WTC11 (cell line): ENCODE results near the gene CDH11. TPM values are rescaled to one million over a fixed set of nuclear protein-coding genes. Genes with fewer than 3 reads are reported as not detected.

ENCODE experiments used
- ATAC-seq: fragments of 200-7000 bp; cut with Tn5 transposase; 2 replicates; pipeline ENCODE4 v1.10.0; 2021; ENCODE audit warnings: mild to moderate bottlenecking, moderate library complexity
- CTCF ChIA-PET: fragments of 300-600 bp; sonication (Branson Sonifier 250); formaldehyde crosslinking; loops from one replicate; lab custom pipeline; 2021; ENCODE audit warnings: antibody characterized with exemption; lab: Charles Lee
- POLR2A ChIA-PET: fragments of 350-600 bp; sonication (Branson Sonifier 250); formaldehyde crosslinking; loops from one replicate; lab custom pipeline; 2021; ENCODE audit warnings: antibody characterized with exemption; lab: Charles Lee
- DNase-seq: peaks from one replicate; pipeline ENCODE4 v3.0.0; 2021; ENCODE audit warnings: low spot score
- H3K27ac Mint-ChIP-seq: 2 replicates; pipeline ENCODE4 v1.8.0; 2021; ENCODE audit warnings: mixed read lengths
- H3K27me3 Mint-ChIP-seq: 2 replicates; pipeline ENCODE4 v1.8.0; 2021; ENCODE audit warnings: low read depth, mild to moderate bottlenecking, moderate library complexity, mixed read lengths
- H3K36me3 Mint-ChIP-seq: 2 replicates; pipeline ENCODE4 v1.8.0; 2021; ENCODE audit warnings: mixed read lengths
- H3K4me1 Mint-ChIP-seq: 2 replicates; pipeline ENCODE4 v1.8.0; 2022; ENCODE audit warnings: mixed read lengths
- H3K4me3 Mint-ChIP-seq: 2 replicates; pipeline ENCODE4 v1.8.0; 2021; ENCODE audit warnings: mild to moderate bottlenecking, moderate library complexity, mixed read lengths
- H3K9me3 Mint-ChIP-seq: 2 replicates; pipeline ENCODE4 v1.8.0; 2021; ENCODE audit warnings: mixed read lengths
- GTF2I ChIP-seq: fragments of 250-450 bp; sonication (Bioruptor Pico); conservative IDR thresholded peaks from 2 replicates; pipeline ENCODE4 v1.4.0; 2021; ENCODE audit warnings: mild to moderate bottlenecking
- HMGA2 ChIP-seq: fragments of 250-450 bp; sonication (Bioruptor Pico); IDR thresholded peaks from 2 replicates; pipeline ENCODE4 v1.4.0; 2021; ENCODE audit warnings: mild to moderate bottlenecking, moderate library complexity
- MYBL2 ChIP-seq: sonication (generic); formaldehyde crosslinking; IDR thresholded peaks from 2 replicates; pipeline ENCODE4 v1.8.1; 2023; ENCODE audit warnings: mild to moderate bottlenecking, moderate library complexity, missing genetic modification reagents
- RELA ChIP-seq: sonication (generic); formaldehyde crosslinking; IDR thresholded peaks from 2 replicates; pipeline ENCODE4 v1.8.1; 2022; ENCODE audit warnings: missing genetic modification reagents, mild to moderate bottlenecking, borderline replicate concordance
- SOX15 ChIP-seq: fragments of 250-450 bp; sonication (Bioruptor Pico); IDR thresholded peaks from 2 replicates; pipeline ENCODE4 v1.9.0; 2021; ENCODE audit warnings: mild to moderate bottlenecking
- ZNF317 ChIP-seq: sonication (generic); formaldehyde crosslinking; IDR thresholded peaks from 2 replicates; pipeline ENCODE4 v1.8.1; 2023; ENCODE audit warnings: low read depth, mild to moderate bottlenecking, moderate library complexity, missing genetic modification reagents, borderline replicate concordance
- ZNF396 ChIP-seq: fragments of 250-450 bp; sonication (Bioruptor Pico); IDR thresholded peaks from 2 replicates; pipeline ENCODE4 v1.8.0; 2021; ENCODE audit warnings: mild to moderate bottlenecking, moderate library complexity, borderline replicate concordance
- ZNF416 ChIP-seq: fragments of 250-450 bp; sonication (Bioruptor Pico); IDR thresholded peaks from 2 replicates; pipeline ENCODE4 v1.9.0; 2021; ENCODE audit warnings: mild to moderate bottlenecking, inconsistent platforms
- total RNA-seq: library from RNA; stranded (reverse); gene quantifications from 3 replicates; pipeline ENCODE4 v1.2.3, GENCODE V29; 2021
- TF ChIP-seq, protein P1 (sequence below): sonication (generic); formaldehyde crosslinking; IDR thresholded peaks from 2 replicates; pipeline ENCODE4 v1.8.1; 2022; ENCODE audit warnings: mild to moderate bottlenecking, moderate library complexity, missing genetic modification reagents
- TF ChIP-seq, protein P2 (sequence below): fragments of 250-450 bp; sonication (Bioruptor Pico); IDR thresholded peaks from 2 replicates; pipeline ENCODE4 v1.9.0; 2021; ENCODE audit warnings: mild to moderate bottlenecking, borderline replicate concordance
- TF ChIP-seq, protein P3 (sequence below): sonication (generic); formaldehyde crosslinking; IDR thresholded peaks from 2 replicates; pipeline ENCODE4 v1.8.0; 2023; ENCODE audit warnings: missing genetic modification reagents, mild to moderate bottlenecking, borderline replicate concordance
- TF ChIP-seq, protein P4 (sequence below): sonication (generic); formaldehyde crosslinking; conservative IDR thresholded peaks from 2 replicates; pipeline ENCODE4 v1.8.1; 2023; ENCODE audit warnings: mild to moderate bottlenecking, low read depth, missing genetic modification reagents, moderate library complexity
- TF ChIP-seq, protein P5 (sequence below): sonication (generic); formaldehyde crosslinking; IDR thresholded peaks from 2 replicates; pipeline ENCODE4 v1.8.0; 2023; ENCODE audit warnings: mild to moderate bottlenecking, missing genetic modification reagents
- TF ChIP-seq, protein P6 (sequence below): sonication (generic); formaldehyde crosslinking; IDR thresholded peaks from 2 replicates; pipeline ENCODE4 v1.8.1; 2022; ENCODE audit warnings: missing genetic modification reagents, borderline replicate concordance

CDH11 gene
- total RNA-seq, 1 experiment from 2014 or later, result 11.6 TPM

DNA sequence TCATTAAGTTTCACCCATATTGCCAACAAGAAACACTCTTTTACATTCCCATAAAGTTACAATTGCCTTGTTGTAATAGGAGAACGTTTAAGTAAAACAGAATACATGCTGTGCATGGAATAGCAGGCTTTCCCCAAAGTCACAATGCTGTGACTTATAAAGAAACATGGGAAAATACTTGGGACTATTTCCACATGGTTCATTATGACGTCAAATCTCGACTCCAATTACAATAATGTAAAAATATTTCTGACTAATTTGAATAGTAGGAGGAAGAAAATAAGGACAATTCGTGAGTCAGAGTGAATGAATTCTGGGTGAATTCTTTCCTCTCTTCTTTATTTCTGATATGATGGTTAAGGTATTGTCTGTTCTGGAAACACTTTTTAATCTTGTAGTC is 52.8 kb downstream of the CDH11 start:
- Mint-ChIP-seq H3K9me3 (no peaks in the 10 kb centered on the region), H3K4me3 (no peak overlapping the region)
- TF ChIP-seq HMGA2 (CRISPR knock-in tag) (no peak), MYBL2 (CRISPR knock-in tag) (no peak), GTF2I (CRISPR knock-in tag) (no peak), ZNF416 (no peak), ZNF317 (CRISPR knock-in tag) (no peak), RELA (CRISPR knock-in tag) (no peak), SOX15 (CRISPR knock-in tag) (no peak), ZNF396 (CRISPR knock-in tag) (no peak)
- TF ChIP-seq, protein P1, sequence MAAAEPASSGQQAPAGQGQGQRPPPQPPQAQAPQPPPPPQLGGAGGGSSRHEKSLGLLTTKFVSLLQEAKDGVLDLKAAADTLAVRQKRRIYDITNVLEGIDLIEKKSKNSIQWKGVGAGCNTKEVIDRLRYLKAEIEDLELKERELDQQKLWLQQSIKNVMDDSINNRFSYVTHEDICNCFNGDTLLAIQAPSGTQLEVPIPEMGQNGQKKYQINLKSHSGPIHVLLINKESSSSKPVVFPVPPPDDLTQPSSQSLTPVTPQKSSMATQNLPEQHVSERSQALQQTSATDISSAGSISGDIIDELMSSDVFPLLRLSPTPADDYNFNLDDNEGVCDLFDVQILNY (CRISPR knock-in tag), result no peak
- TF ChIP-seq, protein P2, sequence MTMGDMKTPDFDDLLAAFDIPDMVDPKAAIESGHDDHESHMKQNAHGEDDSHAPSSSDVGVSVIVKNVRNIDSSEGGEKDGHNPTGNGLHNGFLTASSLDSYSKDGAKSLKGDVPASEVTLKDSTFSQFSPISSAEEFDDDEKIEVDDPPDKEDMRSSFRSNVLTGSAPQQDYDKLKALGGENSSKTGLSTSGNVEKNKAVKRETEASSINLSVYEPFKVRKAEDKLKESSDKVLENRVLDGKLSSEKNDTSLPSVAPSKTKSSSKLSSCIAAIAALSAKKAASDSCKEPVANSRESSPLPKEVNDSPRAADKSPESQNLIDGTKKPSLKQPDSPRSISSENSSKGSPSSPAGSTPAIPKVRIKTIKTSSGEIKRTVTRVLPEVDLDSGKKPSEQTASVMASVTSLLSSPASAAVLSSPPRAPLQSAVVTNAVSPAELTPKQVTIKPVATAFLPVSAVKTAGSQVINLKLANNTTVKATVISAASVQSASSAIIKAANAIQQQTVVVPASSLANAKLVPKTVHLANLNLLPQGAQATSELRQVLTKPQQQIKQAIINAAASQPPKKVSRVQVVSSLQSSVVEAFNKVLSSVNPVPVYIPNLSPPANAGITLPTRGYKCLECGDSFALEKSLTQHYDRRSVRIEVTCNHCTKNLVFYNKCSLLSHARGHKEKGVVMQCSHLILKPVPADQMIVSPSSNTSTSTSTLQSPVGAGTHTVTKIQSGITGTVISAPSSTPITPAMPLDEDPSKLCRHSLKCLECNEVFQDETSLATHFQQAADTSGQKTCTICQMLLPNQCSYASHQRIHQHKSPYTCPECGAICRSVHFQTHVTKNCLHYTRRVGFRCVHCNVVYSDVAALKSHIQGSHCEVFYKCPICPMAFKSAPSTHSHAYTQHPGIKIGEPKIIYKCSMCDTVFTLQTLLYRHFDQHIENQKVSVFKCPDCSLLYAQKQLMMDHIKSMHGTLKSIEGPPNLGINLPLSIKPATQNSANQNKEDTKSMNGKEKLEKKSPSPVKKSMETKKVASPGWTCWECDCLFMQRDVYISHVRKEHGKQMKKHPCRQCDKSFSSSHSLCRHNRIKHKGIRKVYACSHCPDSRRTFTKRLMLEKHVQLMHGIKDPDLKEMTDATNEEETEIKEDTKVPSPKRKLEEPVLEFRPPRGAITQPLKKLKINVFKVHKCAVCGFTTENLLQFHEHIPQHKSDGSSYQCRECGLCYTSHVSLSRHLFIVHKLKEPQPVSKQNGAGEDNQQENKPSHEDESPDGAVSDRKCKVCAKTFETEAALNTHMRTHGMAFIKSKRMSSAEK (CRISPR knock-in tag), result no peak
- TF ChIP-seq, protein P3, sequence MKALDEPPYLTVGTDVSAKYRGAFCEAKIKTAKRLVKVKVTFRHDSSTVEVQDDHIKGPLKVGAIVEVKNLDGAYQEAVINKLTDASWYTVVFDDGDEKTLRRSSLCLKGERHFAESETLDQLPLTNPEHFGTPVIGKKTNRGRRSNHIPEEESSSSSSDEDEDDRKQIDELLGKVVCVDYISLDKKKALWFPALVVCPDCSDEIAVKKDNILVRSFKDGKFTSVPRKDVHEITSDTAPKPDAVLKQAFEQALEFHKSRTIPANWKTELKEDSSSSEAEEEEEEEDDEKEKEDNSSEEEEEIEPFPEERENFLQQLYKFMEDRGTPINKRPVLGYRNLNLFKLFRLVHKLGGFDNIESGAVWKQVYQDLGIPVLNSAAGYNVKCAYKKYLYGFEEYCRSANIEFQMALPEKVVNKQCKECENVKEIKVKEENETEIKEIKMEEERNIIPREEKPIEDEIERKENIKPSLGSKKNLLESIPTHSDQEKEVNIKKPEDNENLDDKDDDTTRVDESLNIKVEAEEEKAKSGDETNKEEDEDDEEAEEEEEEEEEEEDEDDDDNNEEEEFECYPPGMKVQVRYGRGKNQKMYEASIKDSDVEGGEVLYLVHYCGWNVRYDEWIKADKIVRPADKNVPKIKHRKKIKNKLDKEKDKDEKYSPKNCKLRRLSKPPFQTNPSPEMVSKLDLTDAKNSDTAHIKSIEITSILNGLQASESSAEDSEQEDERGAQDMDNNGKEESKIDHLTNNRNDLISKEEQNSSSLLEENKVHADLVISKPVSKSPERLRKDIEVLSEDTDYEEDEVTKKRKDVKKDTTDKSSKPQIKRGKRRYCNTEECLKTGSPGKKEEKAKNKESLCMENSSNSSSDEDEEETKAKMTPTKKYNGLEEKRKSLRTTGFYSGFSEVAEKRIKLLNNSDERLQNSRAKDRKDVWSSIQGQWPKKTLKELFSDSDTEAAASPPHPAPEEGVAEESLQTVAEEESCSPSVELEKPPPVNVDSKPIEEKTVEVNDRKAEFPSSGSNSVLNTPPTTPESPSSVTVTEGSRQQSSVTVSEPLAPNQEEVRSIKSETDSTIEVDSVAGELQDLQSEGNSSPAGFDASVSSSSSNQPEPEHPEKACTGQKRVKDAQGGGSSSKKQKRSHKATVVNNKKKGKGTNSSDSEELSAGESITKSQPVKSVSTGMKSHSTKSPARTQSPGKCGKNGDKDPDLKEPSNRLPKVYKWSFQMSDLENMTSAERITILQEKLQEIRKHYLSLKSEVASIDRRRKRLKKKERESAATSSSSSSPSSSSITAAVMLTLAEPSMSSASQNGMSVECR, result no peak
- TF ChIP-seq, all 79 proteins: peak for 0
- Mint-ChIP-seq H3K4me1 (peaks cover 18% of the 10 kb centered on the region), H3K27me3 (no peaks in the 10 kb centered on the region), H3K36me3 (no peaks in the 10 kb centered on the region), H3K27ac (no peak overlapping the region)
- no peak for ATAC-seq
- POLR2A ChIA-PET, result no interaction called here
- CTCF ChIA-PET, result no interaction called here
- no peak for DNase-seq

DNA sequence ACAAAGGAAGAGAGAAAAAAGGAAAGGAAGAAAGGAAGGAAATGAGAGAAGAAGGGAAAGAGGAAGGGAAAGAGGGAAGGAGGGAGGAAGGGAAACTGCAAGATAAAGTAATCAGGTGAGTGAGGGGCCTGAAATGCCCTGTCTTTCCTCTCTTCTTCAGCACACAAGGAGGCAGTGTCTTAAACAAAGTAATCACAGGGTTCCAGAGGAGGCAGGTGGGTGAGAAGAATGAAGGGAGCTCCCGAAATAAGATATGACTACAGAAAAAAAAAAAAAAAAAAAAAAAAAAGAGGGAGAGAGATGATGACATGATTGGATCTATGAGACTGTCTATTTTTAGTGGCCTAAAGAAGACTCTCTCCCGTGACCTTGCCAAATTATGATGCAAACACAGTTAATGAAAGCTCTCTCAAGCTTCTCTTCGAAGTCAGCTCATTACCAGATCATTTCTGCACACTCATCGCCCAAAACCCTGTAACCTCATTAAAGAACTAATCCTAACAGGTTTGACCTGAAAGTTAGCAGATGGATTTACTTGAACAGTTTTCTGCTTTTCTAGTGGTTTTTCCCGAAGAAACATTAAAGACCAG is 53.6 kb downstream of the CDH11 start:
- ATAC-seq (peak; percentile 69), DNase-seq (no peak)
- H3K27ac Mint-ChIP-seq, result no peak overlapping the region

More for the DNA sequence above, 53.6 kb downstream of the CDH11 start:
- TF ChIP-seq, protein P4, sequence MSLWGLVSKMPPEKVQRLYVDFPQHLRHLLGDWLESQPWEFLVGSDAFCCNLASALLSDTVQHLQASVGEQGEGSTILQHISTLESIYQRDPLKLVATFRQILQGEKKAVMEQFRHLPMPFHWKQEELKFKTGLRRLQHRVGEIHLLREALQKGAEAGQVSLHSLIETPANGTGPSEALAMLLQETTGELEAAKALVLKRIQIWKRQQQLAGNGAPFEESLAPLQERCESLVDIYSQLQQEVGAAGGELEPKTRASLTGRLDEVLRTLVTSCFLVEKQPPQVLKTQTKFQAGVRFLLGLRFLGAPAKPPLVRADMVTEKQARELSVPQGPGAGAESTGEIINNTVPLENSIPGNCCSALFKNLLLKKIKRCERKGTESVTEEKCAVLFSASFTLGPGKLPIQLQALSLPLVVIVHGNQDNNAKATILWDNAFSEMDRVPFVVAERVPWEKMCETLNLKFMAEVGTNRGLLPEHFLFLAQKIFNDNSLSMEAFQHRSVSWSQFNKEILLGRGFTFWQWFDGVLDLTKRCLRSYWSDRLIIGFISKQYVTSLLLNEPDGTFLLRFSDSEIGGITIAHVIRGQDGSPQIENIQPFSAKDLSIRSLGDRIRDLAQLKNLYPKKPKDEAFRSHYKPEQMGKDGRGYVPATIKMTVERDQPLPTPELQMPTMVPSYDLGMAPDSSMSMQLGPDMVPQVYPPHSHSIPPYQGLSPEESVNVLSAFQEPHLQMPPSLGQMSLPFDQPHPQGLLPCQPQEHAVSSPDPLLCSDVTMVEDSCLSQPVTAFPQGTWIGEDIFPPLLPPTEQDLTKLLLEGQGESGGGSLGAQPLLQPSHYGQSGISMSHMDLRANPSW, result no peak
- TF ChIP-seq, protein P5, sequence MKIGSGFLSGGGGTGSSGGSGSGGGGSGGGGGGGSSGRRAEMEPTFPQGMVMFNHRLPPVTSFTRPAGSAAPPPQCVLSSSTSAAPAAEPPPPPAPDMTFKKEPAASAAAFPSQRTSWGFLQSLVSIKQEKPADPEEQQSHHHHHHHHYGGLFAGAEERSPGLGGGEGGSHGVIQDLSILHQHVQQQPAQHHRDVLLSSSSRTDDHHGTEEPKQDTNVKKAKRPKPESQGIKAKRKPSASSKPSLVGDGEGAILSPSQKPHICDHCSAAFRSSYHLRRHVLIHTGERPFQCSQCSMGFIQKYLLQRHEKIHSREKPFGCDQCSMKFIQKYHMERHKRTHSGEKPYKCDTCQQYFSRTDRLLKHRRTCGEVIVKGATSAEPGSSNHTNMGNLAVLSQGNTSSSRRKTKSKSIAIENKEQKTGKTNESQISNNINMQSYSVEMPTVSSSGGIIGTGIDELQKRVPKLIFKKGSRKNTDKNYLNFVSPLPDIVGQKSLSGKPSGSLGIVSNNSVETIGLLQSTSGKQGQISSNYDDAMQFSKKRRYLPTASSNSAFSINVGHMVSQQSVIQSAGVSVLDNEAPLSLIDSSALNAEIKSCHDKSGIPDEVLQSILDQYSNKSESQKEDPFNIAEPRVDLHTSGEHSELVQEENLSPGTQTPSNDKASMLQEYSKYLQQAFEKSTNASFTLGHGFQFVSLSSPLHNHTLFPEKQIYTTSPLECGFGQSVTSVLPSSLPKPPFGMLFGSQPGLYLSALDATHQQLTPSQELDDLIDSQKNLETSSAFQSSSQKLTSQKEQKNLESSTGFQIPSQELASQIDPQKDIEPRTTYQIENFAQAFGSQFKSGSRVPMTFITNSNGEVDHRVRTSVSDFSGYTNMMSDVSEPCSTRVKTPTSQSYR (CRISPR knock-in tag), result no peak
- TF ChIP-seq, protein P6, sequence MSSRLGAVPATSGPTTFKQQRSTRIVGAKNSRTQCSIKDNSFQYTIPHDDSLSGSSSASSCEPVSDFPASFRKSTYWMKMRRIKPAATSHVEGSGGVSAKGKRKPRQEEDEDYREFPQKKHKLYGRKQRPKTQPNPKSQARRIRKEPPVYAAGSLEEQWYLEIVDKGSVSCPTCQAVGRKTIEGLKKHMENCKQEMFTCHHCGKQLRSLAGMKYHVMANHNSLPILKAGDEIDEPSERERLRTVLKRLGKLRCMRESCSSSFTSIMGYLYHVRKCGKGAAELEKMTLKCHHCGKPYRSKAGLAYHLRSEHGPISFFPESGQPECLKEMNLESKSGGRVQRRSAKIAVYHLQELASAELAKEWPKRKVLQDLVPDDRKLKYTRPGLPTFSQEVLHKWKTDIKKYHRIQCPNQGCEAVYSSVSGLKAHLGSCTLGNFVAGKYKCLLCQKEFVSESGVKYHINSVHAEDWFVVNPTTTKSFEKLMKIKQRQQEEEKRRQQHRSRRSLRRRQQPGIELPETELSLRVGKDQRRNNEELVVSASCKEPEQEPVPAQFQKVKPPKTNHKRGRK (CRISPR knock-in tag), result 0 out of 2 replicates have a peak, but pooled peaks have one; percentile 65
- TF ChIP-seq, all 79 proteins: peak for 1
- POLR2A ChIA-PET, result no interaction called here
- H3K9me3 Mint-ChIP-seq, result no peaks in the 10 kb centered on the region
- H3K4me1 Mint-ChIP-seq, result peaks cover 18% of the 10 kb centered on the region
- no peaks in the 10 kb centered on the region for H3K27me3 Mint-ChIP-seq
- no peaks in the 10 kb centered on the region for H3K36me3 Mint-ChIP-seq
- CTCF ChIA-PET, result interaction anchor here (0.8 to 1.0 kb wide), 4 partner anchors 38 to 1210 kb away, joined by 3 to 6 read pairs (median 4); no protein-coding TSS in a partner anchor
- H3K4me3 Mint-ChIP-seq, result no peak overlapping the region
